H1 (cell line): ENCODE results near the gene DYRK1A. TPM values are rescaled to one million over a fixed set of nuclear protein-coding genes. Genes with fewer than 3 reads are reported as not detected.

Experiments
- ASH2L ChIP-seq: fragments of 200-600, 300-600 bp; sonication (generic); IDR thresholded peaks from one replicate; pipeline ENCODE4 v1.7.1; 2017; ENCODE audit warnings: low read length
- EGR1 ChIP-seq: IDR thresholded peaks from 2 replicates; pipeline ENCODE4 v1.6.1; 2011; ENCODE audit warnings: low read depth, low read length, borderline replicate concordance
- EZH2 ChIP-seq: fragments of 200-600 bp; sonication (generic); IDR thresholded peaks from 2 replicates; pipeline ENCODE4 v1.7.1; 2012; ENCODE audit warnings: low read depth, mild to moderate bottlenecking, moderate library complexity, low read length, inconsistent platforms; ENCODE audit not compliant: severe bottlenecking
- POU5F1 ChIP-seq: IDR thresholded peaks from 2 replicates; pipeline ENCODE4 v1.6.1; 2011; ENCODE audit warnings: low read depth, mild to moderate bottlenecking, low read length, moderate library complexity
- polyA plus RNA-seq, 7 experiments: library from polyadenylated mRNA; depleted of rRNA in 3 of 7; stranded (reverse) in 5 of 7; unstranded in 2 of 7; fragments of >200 nt in 5 of 7; fragments of 200-250 nt in 2 of 7; gene quantifications; 1 replicate in 5 of 7; 2 replicates in 1 of 7; 4 replicates in 1 of 7; pipeline versions ENCODE4 v1.2.1 to v1.2.3, GENCODE V29; 2011 to 2013; ENCODE audit warnings: missing spikeins in 2 of 7, mixed read lengths in 2 of 7
- total RNA-seq: library from RNA; stranded (reverse); fragmentation: NEBNext Ultra II Directional; extraction: Animal tissue kit (Norgen Biotek cat#: 25700); gene quantifications from 2 replicates; pipeline ENCODE4 v1.2.1, GENCODE V29; 2021

Gene DYRK1A
- total and polyA plus RNA-seq, 2 of the 8 experiments (the other 6 are each of a cell fraction or from before 2014, with no cell fraction given), result 61.1 to 62.2 TPM

DNA sequence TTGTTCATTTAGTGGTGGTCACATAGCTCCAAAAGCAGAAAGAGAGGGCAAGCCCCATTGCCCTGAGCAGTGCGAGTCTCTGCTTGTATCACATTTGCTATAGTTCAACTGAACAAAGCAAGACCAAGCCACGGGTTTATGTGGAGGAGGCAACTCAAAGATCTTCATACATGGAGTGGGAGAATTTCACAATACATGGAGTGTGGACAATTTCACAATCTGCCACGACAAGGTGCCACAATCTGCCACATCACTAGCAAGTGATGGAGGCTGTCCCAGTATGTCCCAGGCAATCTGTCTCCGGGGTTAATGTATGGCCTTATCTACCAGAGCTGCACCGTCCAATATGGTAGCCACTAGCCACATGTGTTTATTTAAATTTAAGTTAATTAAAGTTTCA is 44.5 kb upstream of the DYRK1A start (continued):
- no peak for TF ChIP-seq EGR1
- no peak for TF ChIP-seq EZH2
- TF ChIP-seq ASH2L, result no peak
- no peak for TF ChIP-seq POU5F1
